HCT116 (cell line): ENCODE measurements around the gene BRD3OS. TPM values are rescaled to one million over a fixed set of nuclear protein-coding genes. Genes with fewer than 3 reads are reported as not detected.

ENCODE experiments used
- ATAC-seq: fragments of 200-7000 bp; cut with Tn5 transposase; 2 replicates; pipeline ENCODE4 v1.9.1; 2020; ENCODE audit warnings: mild to moderate bottlenecking, moderate library complexity
- BruUV-seq: library from RNA; stranded (reverse); fragments of 400-500 nt; replicated peaks from 2 replicates; lab custom pipeline; 2021; lab: Mats Ljungman, UMichigan
- CTCF ChIA-PET: fragments of 300-600 bp; sonication (Branson Sonifier 250); formaldehyde crosslinking; loops from one replicate; lab custom pipeline; 2021; ENCODE audit warnings: antibody characterized with exemption; lab: Charles Lee
- POLR2A ChIA-PET: fragments of 300-600, 350-600 bp; sonication (Branson Sonifier 250); formaldehyde crosslinking; loops from one replicate; lab custom pipeline; 2021; ENCODE audit warnings: antibody characterized with exemption; lab: Charles Lee
- RAD21 ChIA-PET, 2 experiments: fragments of 300-600 bp; sonication (Branson Sonifier 250); formaldehyde crosslinking; loops; one replicate each; lab custom pipeline; 2023; ENCODE audit warnings: low total read pairs in 2 of 2; ENCODE audit not compliant: uncharacterized antibody in 2 of 2, unreplicated experiment in 2 of 2, low non-redundant PET in 1 of 2; lab: Charles Lee
- DNase-seq: peaks from one replicate; pipeline ENCODE4 v3.0.0-alpha.2; 2010; ENCODE audit warnings: low read depth, low spot score
- H2AFZ ChIP-seq: fragments of 200-600 bp; shearing (Covaris generic), sonication (generic); 2 replicates; pipeline ENCODE4 v1.6.1; 2017; ENCODE audit warnings: low read depth, mixed run types, mixed read lengths, antibody characterized with exemption, low read length; ENCODE audit not compliant: poor library complexity, severe bottlenecking
- H3K27ac ChIP-seq: 2 replicates; pipeline ENCODE4 v1.5.1; 2012; ENCODE audit warnings: low read depth, low read length
- H3K27me3 ChIP-seq: fragments of 200-600 bp; sonication (generic); 2 replicates; pipeline ENCODE4 v1.6.1; 2016; ENCODE audit warnings: mixed run types, low read length, mixed read lengths; ENCODE audit not compliant: insufficient read depth
- H3K36me3 ChIP-seq, 2 experiments: fragments of 200-500 bp in 1 of 2; fragments of 200-600 bp in 1 of 2; sonication (Bioruptor generic) in 1 of 2; sonication (generic) in 1 of 2; 2 replicates each; pipeline versions ENCODE4 v1.5.1 to v1.6.1; 2014 to 2016; ENCODE audit warnings: low read length in 2 of 2, inconsistent platforms in 1 of 2, mixed read lengths in 1 of 2, mixed run types in 1 of 2; ENCODE audit not compliant: insufficient read depth in 2 of 2, control insufficient read depth in 1 of 2
- H3K4me1 ChIP-seq, 2 experiments: fragments of 200-600 bp in 1 of 2; sonication (generic) in 1 of 2; 2 replicates each; pipeline versions ENCODE4 v1.5.1 to v1.6.1; 2012 to 2017; ENCODE audit warnings: low read length in 2 of 2, inconsistent platforms in 1 of 2, mild to moderate bottlenecking in 1 of 2, mixed read lengths in 1 of 2, mixed run types in 1 of 2, moderate library complexity in 1 of 2; ENCODE audit not compliant: insufficient read depth in 2 of 2, control insufficient read depth in 1 of 2
- H3K4me2 ChIP-seq: fragments of 200-600 bp; sonication (generic); 2 replicates; pipeline ENCODE4 v1.6.1; 2017; ENCODE audit warnings: mixed run types, low read length, mixed read lengths
- H3K4me3 ChIP-seq, 2 experiments: fragments of 200-600 bp in 1 of 2; sonication (generic) in 1 of 2; replicated peaks in 1 of 2; 2 replicates each; pipeline ENCODE4 v1.5.1; 2011 to 2016; ENCODE audit warnings: low read length in 2 of 2, control low read depth in 1 of 2, low read depth in 1 of 2, mild to moderate bottlenecking in 1 of 2, mixed read lengths in 1 of 2, mixed run types in 1 of 2
- H3K79me2 ChIP-seq: fragments of 200-600 bp; sonication (generic); 2 replicates; pipeline ENCODE4 v1.6.1; 2017; ENCODE audit warnings: mild to moderate bottlenecking, mixed run types, low read length, moderate library complexity, mixed read lengths; ENCODE audit not compliant: insufficient read depth
- H3K9ac ChIP-seq: fragments of 200-600 bp; sonication (generic); 2 replicates; pipeline ENCODE4 v1.6.1; 2016; ENCODE audit warnings: low read length, mixed read lengths
- H3K9me2 ChIP-seq: fragments of 200-600 bp; sonication (generic), shearing (Covaris generic); 2 replicates; pipeline ENCODE4 v1.6.1; 2017; ENCODE audit warnings: mixed run types, mild to moderate bottlenecking, moderate library complexity; ENCODE audit not compliant: insufficient read depth
- H3K9me3 ChIP-seq, 2 experiments: fragments of 200-500 bp in 1 of 2; fragments of 200-600 bp in 1 of 2; sonication (Bioruptor generic) in 1 of 2; sonication (generic) in 1 of 2; 2 replicates each; pipeline ENCODE4 v1.6.1; 2014 to 2017; ENCODE audit warnings: low read length in 2 of 2, mixed read lengths in 2 of 2, inconsistent platforms in 1 of 2, low read depth in 1 of 2, mild to moderate bottlenecking in 1 of 2, mixed run types in 1 of 2, moderate library complexity in 1 of 2; ENCODE audit not compliant: control insufficient read depth in 1 of 2, insufficient read depth in 1 of 2
- H4K20me1 ChIP-seq: fragments of 200-600 bp; sonication (generic), shearing (Covaris generic); 2 replicates; pipeline ENCODE4 v1.6.1; 2017; ENCODE audit warnings: mixed run types, mild to moderate bottlenecking, moderate library complexity; ENCODE audit not compliant: insufficient read depth
- CBX3 ChIP-seq: IDR thresholded peaks from 2 replicates; pipeline ENCODE4 v1.6.1; 2012; ENCODE audit warnings: low read depth
- EGR1 ChIP-seq: IDR thresholded peaks from 2 replicates; pipeline ENCODE4 v1.6.1; 2012; ENCODE audit warnings: low read depth
- ELF1 ChIP-seq: IDR thresholded peaks from 2 replicates; pipeline ENCODE4 v1.6.1; 2012; ENCODE audit warnings: low read depth, borderline replicate concordance
- EZH2 ChIP-seq: fragments of 200-600 bp; sonication (generic); IDR thresholded peaks from 2 replicates; pipeline ENCODE4 v1.6.1; 2017; ENCODE audit warnings: antibody characterized with exemption, mixed run types
- EZH2phosphoT487 ChIP-seq: fragments of 200-600 bp; IDR thresholded peaks from 2 replicates; pipeline ENCODE4 v1.6.1; 2018; ENCODE audit warnings: antibody characterized with exemption, borderline replicate concordance
- FOSL1 ChIP-seq: IDR thresholded peaks from 2 replicates; pipeline ENCODE4 v1.6.1; 2012; ENCODE audit warnings: low read depth
- JUND ChIP-seq: IDR thresholded peaks from 2 replicates; pipeline ENCODE4 v1.6.1; 2012
- POLR2A ChIP-seq: IDR thresholded peaks from 2 replicates; pipeline ENCODE4 v1.7.0; 2011; ENCODE audit warnings: borderline replicate concordance; ENCODE audit not compliant: insufficient read depth, insufficient read length; ENCODE audit errors: extremely low read depth
- POLR2AphosphoS5 ChIP-seq: IDR thresholded peaks from 2 replicates; pipeline ENCODE4 v1.6.1; 2011; ENCODE audit warnings: mild to moderate bottlenecking, low read depth, low read length, moderate library complexity
- RAD21 ChIP-seq: IDR thresholded peaks from 2 replicates; pipeline ENCODE4 v1.6.1; 2012; ENCODE audit warnings: low read depth, mild to moderate bottlenecking
- SIN3A ChIP-seq: IDR thresholded peaks from 2 replicates; pipeline ENCODE4 v1.6.1; 2012; ENCODE audit warnings: low read depth
- SP1 ChIP-seq: IDR thresholded peaks from 2 replicates; pipeline ENCODE4 v1.6.1; 2012; ENCODE audit warnings: low read depth
- SRF ChIP-seq: IDR thresholded peaks from 2 replicates; pipeline ENCODE4 v1.6.1; 2012; ENCODE audit warnings: low read depth
- TCF7L2 ChIP-seq: IDR thresholded peaks from 2 replicates; pipeline ENCODE4 v1.7.0; 2011; ENCODE audit warnings: borderline replicate concordance, inconsistent platforms; ENCODE audit not compliant: insufficient read depth, insufficient read length; ENCODE audit errors: extremely low read depth
- ZNF274 ChIP-seq: fragments of 200-500 bp; sonication (Bioruptor generic); IDR thresholded peaks from 2 replicates; pipeline ENCODE4 v1.6.1; 2014; ENCODE audit warnings: mild to moderate bottlenecking, low read depth, low read length, inconsistent platforms
- intact Hi-C: fragments of 100-400 bp; cut with micrococcal nuclease; formaldehyde crosslinking; loops from 2 replicates; pipeline ENCODE4 v1.10.0; 2022
- total RNA-seq: library from RNA; stranded (reverse); gene quantifications from one replicate; pipeline ENCODE4 v1.2.1, GENCODE V29; 2021; ENCODE audit not compliant: unreplicated experiment
- TF ChIP-seq, protein P1 (sequence below), 3 experiments: fragments of 200-600 bp in 1 of 3; sonication (generic) in 1 of 3; IDR thresholded peaks in 2 of 3; conservative IDR thresholded peaks in 1 of 3; 2 replicates each; pipeline ENCODE4 v1.5.1; 2012 to 2017; ENCODE audit warnings: low read depth in 2 of 3, low read length in 2 of 3, antibody characterized with exemption in 1 of 3, borderline replicate concordance in 1 of 3, control low read depth in 1 of 3, mild to moderate bottlenecking in 1 of 3, mixed read lengths in 1 of 3, mixed run types in 1 of 3, moderate library complexity in 1 of 3; ENCODE audit not compliant: insufficient read depth in 1 of 3
- TF ChIP-seq, protein P2 (sequence below): IDR thresholded peaks from 2 replicates; pipeline ENCODE4 v1.6.1; 2012
- TF ChIP-seq, protein P3 (sequence below): IDR thresholded peaks from 2 replicates; pipeline ENCODE4 v1.6.1; 2012; ENCODE audit warnings: low read depth
- TF ChIP-seq, protein P4 (sequence below): IDR thresholded peaks from 2 replicates; pipeline ENCODE4 v1.6.1; 2012

Gene BRD3OS
- total RNA-seq, 1 experiment from 2014 or later, result 17.0 TPM

DNA sequence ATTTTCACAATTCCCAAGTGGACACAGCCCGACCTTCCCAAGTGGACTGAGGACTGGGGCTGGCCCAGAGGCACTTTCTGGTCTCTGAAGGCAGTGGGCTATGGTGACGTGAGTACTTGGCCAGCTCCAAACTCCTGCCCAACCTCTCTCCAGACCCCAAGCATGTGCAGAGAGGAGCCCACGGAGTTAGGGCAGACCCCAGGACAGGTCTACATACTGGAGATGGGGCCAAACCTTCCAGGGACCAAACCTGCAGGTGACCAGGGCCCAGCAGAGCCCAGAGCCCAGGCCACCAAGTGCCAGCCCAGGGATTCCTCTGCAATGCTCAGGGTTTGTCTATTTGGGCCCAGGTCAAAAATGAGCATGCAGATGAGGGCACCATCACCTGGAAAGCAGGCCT is 27.2 kb downstream of the BRD3OS start (continued):
- TF ChIP-seq, protein P1, sequence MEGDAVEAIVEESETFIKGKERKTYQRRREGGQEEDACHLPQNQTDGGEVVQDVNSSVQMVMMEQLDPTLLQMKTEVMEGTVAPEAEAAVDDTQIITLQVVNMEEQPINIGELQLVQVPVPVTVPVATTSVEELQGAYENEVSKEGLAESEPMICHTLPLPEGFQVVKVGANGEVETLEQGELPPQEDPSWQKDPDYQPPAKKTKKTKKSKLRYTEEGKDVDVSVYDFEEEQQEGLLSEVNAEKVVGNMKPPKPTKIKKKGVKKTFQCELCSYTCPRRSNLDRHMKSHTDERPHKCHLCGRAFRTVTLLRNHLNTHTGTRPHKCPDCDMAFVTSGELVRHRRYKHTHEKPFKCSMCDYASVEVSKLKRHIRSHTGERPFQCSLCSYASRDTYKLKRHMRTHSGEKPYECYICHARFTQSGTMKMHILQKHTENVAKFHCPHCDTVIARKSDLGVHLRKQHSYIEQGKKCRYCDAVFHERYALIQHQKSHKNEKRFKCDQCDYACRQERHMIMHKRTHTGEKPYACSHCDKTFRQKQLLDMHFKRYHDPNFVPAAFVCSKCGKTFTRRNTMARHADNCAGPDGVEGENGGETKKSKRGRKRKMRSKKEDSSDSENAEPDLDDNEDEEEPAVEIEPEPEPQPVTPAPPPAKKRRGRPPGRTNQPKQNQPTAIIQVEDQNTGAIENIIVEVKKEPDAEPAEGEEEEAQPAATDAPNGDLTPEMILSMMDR (IDR thresholded peaks at IDR 0.05 in 2 of 3, conservative IDR thresholded peaks at IDR 0.05 in 1 of 3; ENCODE audit: borderline replicate concordance in 1 of 3, insufficient read depth in 1 of 3, low read depth in 2 of 3, low read length in 2 of 3), result no peak
- TF ChIP-seq ELF1 (no peak), CBX3 (no peak)
- TF ChIP-seq, all 23 proteins: peak for 0

DNA sequence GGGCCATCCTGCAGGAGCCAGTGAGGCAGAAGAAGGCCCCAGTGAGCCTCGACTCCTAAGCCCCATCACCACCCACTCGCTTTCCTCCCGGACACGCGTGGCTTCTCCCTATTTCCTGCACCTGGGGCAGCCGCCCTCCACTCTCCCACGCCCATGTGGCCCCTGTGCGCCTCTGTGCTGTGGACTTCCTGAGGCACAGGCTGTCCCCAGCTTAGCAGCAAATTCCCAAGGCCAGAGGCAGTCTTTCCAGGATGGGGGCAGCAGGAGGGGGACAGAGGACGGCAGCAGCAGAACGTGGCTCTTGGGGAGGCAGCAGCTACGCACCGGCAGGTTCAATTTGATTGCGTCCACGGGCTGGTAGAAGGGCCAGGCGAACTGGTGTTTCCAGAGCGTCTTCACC is 27.7 kb downstream of the BRD3OS start:
- H3K9me2 ChIP-seq, result no peaks in the 10 kb centered on the region
- no peaks in the 10 kb centered on the region for H3K27me3 ChIP-seq
- peaks cover 19% of the 10 kb centered on the region; the same call in 1 of the 2 replicates for H3K79me2 ChIP-seq
- no peak overlapping the region for H3K9ac ChIP-seq
- DNase-seq, result no peak
- no TSS peak for BruUV-seq
- no peak for TF ChIP-seq CBX3
- TF ChIP-seq SP1, result no peak
- no peak for TF ChIP-seq EZH2
- TF ChIP-seq, protein P1 (IDR thresholded peaks at IDR 0.05 in 2 of 3, conservative IDR thresholded peaks at IDR 0.05 in 1 of 3; ENCODE audit: borderline replicate concordance in 1 of 3, insufficient read depth in 1 of 3, low read depth in 2 of 3, low read length in 2 of 3), result no peak
- no peak for TF ChIP-seq EGR1
- TF ChIP-seq ZNF274, result no peak
- no peak for TF ChIP-seq ELF1
- TF ChIP-seq, protein P2, sequence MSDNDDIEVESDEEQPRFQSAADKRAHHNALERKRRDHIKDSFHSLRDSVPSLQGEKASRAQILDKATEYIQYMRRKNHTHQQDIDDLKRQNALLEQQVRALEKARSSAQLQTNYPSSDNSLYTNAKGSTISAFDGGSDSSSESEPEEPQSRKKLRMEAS, result no peak
- TF ChIP-seq, protein P3, sequence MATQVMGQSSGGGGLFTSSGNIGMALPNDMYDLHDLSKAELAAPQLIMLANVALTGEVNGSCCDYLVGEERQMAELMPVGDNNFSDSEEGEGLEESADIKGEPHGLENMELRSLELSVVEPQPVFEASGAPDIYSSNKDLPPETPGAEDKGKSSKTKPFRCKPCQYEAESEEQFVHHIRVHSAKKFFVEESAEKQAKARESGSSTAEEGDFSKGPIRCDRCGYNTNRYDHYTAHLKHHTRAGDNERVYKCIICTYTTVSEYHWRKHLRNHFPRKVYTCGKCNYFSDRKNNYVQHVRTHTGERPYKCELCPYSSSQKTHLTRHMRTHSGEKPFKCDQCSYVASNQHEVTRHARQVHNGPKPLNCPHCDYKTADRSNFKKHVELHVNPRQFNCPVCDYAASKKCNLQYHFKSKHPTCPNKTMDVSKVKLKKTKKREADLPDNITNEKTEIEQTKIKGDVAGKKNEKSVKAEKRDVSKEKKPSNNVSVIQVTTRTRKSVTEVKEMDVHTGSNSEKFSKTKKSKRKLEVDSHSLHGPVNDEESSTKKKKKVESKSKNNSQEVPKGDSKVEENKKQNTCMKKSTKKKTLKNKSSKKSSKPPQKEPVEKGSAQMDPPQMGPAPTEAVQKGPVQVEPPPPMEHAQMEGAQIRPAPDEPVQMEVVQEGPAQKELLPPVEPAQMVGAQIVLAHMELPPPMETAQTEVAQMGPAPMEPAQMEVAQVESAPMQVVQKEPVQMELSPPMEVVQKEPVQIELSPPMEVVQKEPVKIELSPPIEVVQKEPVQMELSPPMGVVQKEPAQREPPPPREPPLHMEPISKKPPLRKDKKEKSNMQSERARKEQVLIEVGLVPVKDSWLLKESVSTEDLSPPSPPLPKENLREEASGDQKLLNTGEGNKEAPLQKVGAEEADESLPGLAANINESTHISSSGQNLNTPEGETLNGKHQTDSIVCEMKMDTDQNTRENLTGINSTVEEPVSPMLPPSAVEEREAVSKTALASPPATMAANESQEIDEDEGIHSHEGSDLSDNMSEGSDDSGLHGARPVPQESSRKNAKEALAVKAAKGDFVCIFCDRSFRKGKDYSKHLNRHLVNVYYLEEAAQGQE, result no peak
- no peak for TF ChIP-seq TCF7L2
- no peak for TF ChIP-seq POLR2A
- TF ChIP-seq, protein P4, sequence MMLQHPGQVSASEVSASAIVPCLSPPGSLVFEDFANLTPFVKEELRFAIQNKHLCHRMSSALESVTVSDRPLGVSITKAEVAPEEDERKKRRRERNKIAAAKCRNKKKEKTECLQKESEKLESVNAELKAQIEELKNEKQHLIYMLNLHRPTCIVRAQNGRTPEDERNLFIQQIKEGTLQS, result no peak
- no peak for TF ChIP-seq EZH2phosphoT487
- TF ChIP-seq JUND, result no peak
- no peak for TF ChIP-seq SRF
- no peak for TF ChIP-seq POLR2AphosphoS5
- TF ChIP-seq SIN3A, result no peak
- TF ChIP-seq RAD21, result no peak
- TF ChIP-seq FOSL1, result no peak
- ATAC-seq, result no peak
- H3K36me3 ChIP-seq, result peaks cover 6 to 7% of the 10 kb centered on the region in 2 experiments; a peak in 2 of 4 replicates
- ChIA-PET RAD21 (no interaction called here), CTCF (no interaction called here), POLR2A (no interaction called here)
- H4K20me1 ChIP-seq, result no peaks in the 10 kb centered on the region
- no peak overlapping the region for H3K4me2 ChIP-seq
- H3K4me3 ChIP-seq, result no peak overlapping the region
- H3K4me1 ChIP-seq, result peaks cover 4 to 18% of the 10 kb centered on the region in 2 experiments; a peak in 3 of 4 replicates
- H3K9me3 ChIP-seq, result no peaks in the 10 kb centered on the region
- intact Hi-C loops, result no loop called here
- H2AFZ ChIP-seq, result no peak overlapping the region
- no peak overlapping the region for H3K27ac ChIP-seq
